Measurements from ENCODE around the gene PDK2.

PDK2 gene

DNA sequence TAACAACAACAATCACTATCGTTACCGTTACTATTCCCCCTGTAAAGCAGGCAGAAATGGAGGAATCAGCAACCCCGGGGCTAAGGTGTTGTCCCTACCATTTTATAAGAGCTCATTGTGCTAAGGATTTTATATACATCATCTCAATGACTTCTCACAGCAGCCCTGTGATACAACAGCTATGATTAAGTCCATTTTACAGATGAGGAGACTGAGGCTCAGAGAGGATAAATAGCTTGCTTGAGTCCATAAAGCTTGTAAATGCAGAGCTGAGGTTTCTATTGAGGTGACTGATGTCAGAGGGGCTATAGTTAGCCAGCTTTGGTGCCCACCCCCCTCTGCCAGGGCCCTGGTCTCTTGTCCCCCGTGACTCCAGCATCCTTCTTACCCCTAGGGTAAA is 16.7 kb upstream of the PDK2 start:
- no peak for DNase-seq (ENCODE audit: low read depth in 3 of 3, low spot score in 1 of 3)

DNA sequence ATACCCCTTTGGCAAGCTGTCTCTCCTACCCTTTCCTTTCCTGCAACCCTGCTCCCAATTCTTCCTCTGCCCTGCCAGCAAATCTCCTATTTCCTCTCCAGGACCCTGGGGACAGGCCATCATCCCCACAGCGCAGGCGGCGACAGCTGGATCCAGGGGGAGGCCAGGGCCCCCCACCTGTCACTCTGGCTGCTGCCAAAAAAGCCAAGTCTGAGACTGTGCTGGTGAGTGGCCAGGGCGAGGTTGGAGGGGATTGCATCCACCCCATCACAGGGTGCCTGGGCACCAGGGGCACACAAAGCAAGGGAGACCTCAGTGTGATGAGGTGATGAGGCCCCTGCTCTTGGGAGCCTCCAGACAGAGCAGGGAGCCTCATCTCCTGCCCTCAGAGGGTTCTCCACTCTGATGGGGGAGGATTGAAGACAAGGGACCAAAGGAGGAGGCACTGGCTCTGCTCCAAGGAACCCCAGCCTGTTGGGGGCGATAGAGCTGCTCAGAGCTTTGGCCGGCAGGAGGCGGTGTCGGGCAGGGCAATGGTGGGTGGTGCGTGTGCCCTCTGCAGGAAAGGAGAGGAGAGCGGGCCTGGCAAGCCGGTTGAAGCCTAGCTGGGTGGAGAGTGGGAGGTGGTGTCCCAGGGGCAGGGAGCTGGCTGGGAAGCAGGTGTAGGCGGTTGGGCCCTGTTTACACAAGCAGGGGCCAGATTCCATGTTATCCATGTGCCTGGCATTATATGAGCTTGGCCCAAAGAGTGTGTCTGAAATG is 15.6 kb upstream of the PDK2 start:
- no peak for DNase-seq (ENCODE audit: low read depth in 3 of 3, low spot score in 1 of 3)

DNA sequence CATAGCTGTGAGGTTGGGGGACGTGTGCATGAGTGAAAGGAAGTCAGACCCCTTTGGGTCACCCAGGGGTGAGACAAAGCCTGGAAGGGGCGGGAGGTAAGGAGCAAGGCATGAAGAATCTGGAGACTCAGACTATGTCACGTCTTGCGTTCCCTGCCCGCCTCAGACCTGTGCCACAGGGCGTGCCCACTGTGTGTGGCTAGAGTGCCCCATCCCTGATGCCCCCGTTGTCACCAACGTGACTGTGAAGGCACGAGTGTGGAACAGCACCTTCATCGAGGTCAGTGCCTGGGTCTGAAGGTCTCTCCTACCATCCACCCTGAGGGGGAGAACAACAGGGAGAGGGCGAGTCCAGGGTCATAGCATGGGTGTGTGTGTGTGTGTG is 15.1 kb upstream of the PDK2 start:
- no peak for DNase-seq (ENCODE audit: low read depth in 3 of 3, low spot score in 1 of 3)

DNA sequence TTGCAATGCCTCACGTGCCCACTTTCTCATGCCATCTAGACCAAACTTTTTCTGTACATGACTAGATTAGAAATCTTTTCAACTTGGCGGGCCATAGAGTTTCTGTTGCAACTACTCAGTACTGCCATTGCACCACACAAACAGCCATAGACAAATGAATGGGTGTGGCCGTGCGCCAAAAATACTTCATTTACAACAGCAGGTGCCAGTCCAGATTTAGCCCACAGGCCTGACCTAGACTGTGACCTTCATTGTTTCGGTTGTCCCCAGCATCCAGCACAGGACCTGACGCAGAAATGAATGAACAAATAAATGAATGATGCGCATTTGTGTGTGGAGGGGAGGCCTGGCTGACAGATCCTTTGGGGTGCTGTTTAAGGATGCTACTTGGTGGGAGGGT is 14.3 kb upstream of the PDK2 start:
- no peak for DNase-seq (ENCODE audit: low read depth in 3 of 3, low spot score in 1 of 3)

DNA sequence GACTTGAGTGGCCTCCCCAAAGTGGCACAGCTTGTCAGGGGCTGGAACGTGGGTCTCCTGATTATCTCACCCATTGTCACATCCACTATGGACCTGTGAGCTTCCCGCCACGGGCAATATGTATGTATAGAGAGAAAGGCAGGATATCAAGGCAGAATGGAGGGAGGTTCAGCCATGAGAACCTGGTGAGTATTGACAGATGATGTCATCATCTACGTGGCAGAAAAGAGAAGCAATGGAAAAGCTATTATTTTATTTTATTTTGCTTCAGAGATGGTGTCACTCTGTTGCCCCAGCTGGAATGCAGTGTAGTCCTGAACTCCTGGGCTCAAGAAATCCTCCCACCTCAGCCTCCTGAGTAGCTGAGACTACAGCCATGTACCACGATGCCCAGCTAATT is 13.4 kb upstream of the PDK2 start:
- DNase-seq (ENCODE audit: low read depth in 3 of 3, low spot score in 1 of 3) = no peak

DNA sequence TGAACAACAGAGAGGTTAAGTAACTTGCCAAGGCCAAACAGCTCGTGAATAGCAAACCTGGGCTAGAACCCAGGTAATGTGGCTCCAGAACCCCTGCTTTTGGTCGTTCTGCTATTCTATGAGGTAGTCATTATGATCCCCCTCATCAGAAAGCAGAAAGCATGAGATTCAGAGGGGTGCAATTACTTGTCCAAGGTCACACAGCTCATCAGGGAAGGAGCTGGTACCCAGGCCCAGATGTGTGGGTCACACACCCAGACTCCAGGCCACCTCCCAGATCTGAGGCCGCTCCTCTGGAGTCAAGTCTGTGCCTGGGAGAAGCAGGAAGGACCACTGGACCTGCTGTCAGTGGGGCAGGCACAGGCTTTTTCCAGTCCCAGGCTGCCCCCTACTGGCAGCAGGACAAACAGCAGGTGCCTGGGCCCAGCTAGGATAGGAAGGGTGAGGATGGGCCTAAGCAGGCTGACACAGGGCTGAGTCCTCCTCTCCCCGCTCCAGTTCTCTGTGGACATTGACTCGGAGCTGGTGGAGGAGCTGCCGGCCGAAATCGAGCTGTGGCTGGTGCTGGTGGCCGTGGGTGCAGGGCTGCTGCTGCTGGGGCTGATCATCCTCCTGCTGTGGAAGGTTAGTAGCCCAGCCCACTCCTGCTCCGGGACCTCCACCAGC is 7.8 kb upstream of the PDK2 start:
- DNase-seq (ENCODE audit: low read depth in 3 of 3, low spot score in 1 of 3) = peak; percentile 40 to 70 (median 58)

DNA sequence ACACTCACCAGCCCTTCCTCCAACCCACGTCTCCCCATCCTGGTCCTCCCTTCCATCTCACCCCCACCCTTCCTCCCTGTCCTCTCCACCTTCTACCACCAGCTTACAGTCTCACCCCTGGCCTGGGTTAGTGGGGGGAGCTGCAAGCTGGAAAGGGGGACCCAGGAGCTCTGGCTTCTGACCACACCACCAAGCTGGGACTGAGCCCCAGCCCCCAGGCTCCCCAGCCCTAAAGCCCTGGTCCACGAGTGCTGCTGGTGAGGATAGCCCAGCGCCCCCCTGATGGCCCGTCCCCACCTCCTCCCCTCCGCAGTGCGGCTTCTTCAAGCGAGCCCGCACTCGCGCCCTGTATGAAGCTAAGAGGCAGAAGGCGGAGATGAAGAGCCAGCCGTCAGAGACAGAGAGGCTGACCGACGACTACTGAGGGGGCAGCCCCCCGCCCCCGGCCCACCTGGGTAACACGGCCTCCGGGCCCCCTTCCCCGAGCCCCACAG is 7.2 kb upstream of the PDK2 start:
- DNase-seq (ENCODE audit: low read depth in 3 of 3, low spot score in 1 of 3) = no peak

DNA sequence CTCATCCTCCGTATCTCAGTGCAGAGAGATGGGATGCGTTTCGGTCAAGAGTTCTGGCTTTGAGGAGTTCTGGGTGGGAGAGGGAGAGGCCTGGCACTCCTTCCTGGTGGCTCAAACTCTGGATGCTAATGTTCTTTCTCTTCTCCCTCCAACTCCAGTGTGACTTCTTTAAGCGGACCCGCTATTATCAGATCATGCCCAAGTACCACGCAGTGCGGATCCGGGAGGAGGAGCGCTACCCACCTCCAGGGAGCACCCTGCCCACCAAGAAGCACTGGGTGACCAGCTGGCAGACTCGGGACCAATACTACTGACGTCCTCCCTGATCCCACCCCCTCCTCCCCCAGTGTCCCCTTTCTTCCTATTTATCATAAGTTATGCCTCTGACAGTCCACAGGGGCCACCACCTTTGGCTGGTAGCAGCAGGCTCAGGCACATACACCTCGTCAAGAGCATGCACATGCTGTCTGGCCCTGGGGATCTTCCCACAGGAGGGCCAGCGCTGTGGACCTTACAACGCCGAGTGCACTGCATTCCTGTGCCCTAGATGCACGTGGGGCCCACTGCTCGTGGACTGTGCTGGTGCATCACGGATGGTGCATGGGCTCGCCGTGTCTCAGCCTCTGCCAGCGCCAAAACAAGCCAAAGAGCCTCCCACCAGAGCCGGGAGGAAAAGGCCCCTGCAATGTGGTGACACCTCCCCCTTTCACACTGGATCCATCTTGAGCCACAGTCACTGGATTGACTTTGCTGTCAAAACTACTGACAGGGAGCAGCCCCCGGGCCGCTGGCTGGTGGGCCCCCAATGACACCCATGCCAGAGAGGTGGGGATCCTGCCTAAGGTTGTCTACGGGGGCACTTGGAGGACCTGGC is 6.0 kb upstream of the PDK2 start:
- no peak for DNase-seq (ENCODE audit: low read depth in 3 of 3, low spot score in 1 of 3)

DNA sequence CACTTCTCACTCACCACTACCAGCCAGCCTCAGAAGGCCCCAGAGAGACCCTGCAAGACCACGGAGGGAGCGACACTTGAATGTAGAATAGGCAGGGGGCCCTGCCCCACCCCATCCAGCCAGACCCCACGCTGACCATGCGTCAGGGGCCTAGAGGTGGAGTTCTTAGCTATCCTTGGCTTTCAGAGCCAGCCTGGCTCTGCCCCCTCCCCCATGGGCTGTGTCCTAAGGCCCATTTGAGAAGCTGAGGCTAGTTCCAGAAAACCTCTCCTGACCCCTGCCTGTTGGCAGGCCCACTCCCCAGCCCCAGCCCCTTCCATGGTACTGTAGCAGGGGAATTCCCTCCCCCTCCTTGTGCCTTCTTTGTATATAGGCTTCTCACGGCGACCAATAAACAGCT is 5.1 kb upstream of the PDK2 start:
- DNase-seq (ENCODE audit: low read depth in 3 of 3, low spot score in 1 of 3) = no peak

DNA sequence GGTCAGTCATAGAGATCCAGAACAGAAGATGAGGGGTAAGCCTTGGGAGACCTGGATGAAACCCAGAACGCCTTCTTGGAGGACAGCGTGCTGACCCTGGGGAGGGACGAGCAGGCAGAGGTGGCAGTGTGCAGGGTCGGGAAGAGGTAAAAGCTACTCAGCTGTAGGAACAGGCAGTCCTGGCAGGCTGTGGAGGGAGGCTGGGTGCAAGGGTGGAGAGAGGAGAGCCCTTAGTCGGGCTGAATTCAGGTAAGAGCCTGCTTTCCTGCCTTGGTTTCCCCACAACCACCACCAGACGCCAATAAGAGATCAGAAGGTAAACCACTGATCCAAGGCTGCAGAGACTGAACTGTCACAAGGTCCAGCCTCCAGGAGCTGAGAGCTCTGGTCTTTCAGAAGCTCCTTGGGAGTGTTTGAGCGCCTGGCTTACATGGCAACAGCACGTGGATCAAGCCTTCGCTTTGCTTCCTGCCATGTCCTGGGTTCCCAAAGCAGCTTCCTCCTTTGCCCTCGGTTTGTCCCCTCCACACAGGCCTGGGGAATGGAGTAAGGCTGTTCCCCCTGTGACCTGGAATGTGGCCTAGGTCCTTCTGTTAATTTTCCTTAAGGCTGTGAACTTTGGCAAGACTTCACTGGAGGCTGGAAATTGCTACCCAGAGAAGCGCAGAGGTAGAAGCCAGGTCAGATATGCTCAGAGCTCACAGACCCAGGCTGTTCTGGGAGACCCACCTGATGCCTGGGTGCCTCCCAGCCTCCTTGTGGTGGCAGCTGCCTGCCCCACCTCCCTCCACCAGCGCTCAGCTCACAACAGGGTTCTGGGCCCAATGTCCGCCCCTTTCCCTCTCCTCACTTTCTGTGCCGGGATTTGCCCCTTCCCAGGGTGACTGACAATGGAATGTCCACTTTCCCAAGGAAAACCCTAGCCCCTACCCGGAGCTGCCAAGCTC is 3.9 kb upstream of the PDK2 start:
- DNase-seq (ENCODE audit: low read depth in 3 of 3, low spot score in 1 of 3) = no peak

DNA sequence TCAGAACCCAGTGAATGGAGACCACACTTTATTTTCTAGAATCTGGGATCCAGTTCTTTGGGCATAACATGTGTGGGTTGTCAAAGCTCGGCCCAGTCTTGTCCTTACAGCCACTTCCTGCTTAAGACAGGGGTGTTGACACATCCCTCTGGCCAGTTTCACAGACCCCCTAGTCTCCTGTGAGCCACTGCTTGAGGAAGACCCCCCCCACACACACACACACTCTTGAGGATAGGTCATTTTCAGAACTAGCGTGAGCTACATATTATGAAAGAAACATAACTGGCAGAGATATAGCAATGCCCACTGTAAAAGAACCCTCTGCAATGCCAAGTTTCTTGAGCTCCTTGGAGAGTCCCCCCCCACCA is 3.2 kb upstream of the PDK2 start:
- no peak for DNase-seq (ENCODE audit: low read depth in 3 of 3, low spot score in 1 of 3)

DNA sequence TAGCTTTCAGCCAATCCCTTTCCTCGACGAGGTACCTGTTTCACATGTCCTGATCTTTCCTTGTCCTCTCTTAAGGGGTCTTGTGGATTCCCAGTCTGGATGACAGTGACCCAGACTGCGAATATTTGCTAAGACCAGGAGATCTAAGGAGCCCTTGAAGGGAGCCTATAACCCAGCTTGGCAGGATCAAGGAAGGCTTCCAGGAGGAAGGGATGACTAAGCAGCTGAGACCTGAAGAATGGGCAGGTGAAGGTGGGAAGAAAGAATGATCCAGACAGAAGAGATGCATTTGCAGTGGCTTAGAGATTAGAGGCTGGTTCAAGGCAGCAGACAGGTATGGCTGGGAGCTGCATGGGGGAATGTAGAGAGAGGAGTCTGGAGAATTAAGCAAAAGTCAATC is 1.9 kb upstream of the PDK2 start:
- DNase-seq (ENCODE audit: low read depth in 3 of 3, low spot score in 1 of 3) = no peak

DNA sequence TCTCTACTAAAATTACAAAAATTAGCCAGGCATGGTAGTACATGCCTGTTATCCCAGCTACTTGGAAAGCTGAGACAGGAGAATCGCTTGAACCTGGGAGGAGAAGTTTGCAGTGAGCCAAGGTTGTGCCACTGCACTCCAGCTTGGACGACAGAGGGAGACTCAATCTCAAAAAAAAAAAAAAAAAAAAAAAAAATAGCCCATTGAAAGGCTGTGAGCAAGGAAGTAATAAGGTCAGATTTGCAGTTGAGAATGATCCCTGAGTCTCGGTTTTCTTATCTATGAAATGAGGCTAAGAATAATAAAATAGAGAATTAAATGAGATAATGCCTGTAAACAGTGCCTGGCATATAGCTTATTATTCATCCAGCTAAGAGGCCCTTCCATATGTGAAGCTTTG is 1.3 kb upstream of the PDK2 start:
- DNase-seq (ENCODE audit: low read depth in 3 of 3, low spot score in 1 of 3) = no peak

DNA sequence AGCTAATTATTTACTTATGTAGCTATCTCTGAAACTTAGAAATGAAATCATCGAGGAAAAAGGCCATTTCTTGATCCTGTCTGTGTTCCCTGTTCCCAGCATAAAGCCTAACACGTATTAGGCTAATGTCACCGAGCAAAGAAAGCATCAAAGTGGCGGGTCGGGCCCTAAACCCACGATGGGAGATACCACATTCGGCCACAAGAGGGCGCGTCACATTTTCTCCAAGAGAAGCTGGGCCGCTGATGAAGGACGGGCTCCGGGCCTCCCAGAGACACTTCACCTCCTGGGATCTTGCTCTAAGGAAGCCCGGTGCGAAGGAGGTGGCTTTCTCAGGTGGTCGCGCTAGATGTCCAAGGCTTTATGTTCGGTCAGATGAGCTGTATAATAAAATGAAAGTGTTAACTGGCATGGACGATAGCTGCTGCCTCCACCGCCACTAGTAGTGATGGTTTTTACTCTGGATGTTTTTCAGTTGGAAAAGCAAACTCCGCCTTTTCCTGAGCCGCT is 853 bp upstream of the PDK2 start:
- DNase-seq (ENCODE audit: low read depth in 3 of 3, low spot score in 1 of 3) = peak; percentile 63 to 93 (median 74)

DNA sequence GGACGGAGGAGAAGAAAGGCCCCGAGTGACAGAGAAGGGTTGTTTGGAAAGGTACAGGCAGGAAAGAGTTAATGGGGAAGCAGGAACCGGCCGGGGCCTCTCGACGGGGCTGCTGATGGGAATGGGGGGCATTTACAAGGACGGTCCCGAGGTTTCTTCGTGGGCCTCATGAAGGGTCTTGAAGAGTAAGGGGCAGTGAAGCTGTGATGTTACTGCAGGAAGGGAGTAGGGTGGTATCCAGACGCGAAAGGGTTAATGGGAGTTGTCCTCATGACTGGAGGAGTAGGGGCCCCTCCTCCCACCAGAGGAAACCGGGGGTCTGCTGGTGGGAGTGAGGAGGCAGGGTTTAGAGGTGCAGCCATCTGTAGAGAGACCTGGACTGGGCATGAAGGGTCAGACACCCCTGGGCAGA is 481 bp downstream of the PDK2 start:
- no peak for DNase-seq (ENCODE audit: low read depth in 3 of 3, low spot score in 1 of 3)

DNA sequence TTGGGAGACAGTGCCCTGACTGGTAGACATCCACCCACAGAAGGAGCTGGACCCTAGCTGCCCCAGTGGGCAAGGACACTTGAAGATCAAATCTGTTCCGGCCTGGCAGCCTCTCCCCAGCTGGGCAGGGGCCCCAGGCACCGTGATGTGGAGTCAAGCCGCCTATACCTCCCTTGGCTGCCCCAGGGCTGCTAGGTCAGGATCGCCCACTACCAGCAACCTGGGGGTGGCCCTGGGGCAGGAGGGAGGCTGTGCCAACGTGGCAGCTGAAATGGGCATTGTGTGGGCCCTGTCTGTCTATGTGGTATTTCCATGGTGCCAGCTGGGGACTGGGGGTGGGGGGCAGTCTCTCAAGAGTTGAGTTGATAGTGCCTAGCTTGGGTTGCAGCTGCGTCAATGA is 941 bp downstream of the PDK2 start:
- DNase-seq (ENCODE audit: low read depth in 3 of 3, low spot score in 1 of 3) = no peak

DNA sequence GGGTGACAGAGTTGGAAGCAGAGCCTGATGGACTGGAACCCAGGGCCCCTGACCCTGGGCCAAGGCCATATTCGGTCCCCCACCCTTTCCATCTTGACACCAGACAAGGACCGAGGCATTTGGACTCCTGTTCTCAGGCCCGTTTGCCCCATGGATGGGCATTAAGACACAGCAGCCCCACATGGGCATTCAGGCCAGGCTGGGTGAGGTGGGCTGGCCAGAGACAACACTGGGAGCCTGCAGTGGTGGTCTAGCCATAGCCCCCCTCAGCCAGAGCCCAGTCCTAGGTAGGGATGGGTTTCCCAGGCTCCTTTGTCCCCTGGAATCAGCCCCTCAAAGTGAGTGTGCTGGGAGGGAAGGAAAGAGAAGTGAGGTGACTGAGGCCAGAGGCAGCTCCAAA is 1.6 kb downstream of the PDK2 start:
- DNase-seq (ENCODE audit: low read depth in 3 of 3, low spot score in 1 of 3) = no peak

DNA sequence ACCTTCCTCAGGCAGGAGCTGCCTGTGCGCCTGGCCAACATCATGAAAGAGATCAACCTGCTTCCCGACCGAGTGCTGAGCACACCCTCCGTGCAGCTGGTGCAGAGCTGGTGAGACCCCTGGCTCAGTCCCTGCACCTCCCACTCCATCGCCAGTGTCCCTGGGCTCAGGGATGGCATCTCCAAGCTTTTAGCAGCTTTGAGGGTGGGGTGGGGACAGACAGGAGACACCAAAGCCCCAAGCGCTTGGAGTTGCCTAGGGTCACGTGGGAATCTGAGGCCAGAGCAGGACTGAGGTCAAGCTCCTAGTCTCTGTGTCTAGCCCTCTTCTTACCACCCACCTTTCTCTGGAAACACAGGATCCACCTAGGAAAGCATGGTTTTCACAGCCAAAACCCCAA is 2.3 kb downstream of the PDK2 start:
- no peak for DNase-seq (ENCODE audit: low read depth in 3 of 3, low spot score in 1 of 3)

DNA sequence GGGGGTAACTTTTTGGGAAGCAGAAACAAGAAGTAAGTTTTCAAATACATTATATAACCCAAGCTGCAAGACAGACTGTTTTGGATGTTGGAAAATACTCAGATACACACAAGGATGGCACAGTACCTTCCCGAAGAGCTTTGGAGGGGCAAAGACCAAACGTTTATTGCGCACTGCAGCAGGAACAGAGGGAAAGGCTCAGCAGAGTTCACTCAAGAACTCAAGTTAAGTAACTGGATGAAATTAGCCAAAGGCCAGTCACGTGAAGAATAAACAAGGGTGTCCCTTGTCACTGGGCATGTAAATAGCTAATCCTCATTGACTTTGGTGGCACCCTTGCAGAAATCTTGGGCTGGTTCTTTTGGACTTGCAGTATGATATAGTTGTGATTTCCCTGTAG is 2.8 kb downstream of the PDK2 start:
- no peak for DNase-seq (ENCODE audit: low read depth in 3 of 3, low spot score in 1 of 3)

DNA sequence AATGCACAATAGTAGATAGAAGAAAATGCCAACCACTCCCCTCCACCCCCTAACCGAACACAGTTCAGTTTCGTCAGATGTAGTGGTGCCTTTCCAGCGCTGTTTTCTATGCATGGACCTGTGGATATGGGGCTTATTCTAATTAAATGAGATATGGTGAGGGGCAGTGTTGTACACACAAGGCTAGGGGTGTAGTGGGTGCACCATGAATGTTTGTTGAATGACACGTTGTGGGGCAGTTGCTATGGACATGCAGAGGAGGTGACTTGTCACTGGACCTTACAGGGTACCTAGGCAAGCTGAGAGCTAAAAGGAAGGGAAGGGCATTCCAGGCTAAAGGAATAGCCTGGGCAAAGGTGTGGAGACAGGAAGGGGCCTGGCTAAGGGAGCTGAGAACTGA is 3.4 kb downstream of the PDK2 start:
- DNase-seq (ENCODE audit: low read depth in 3 of 3, low spot score in 1 of 3) = no peak

DNA sequence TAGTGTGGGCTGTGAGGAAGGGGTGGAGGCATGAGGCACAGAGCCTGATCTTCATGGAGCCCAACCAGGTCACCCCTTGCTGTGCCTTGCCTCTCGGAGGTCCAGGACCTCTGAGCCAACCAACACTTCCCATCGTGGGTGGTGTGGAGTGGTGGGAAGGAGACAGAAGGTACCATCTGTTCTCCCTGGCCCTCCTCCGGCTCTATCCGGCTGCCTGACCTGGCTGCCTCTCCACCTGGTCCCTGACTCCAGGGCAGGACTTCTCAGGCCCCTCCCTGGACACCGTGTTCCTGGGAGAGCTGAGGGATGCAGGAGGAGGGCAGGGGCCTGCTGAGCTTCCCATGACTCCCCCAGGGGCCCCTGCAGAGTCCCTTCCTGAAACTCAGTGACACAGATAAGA is 3.9 kb downstream of the PDK2 start:
- DNase-seq (ENCODE audit: low read depth in 3 of 3, low spot score in 1 of 3) = no peak

All from stimulated activated CD4-positive, alpha-beta T cell treated with anti-CD3 and anti-CD28 coated beads, TNF-alpha, amount 100 ng/mL, for 1 hour (primary cell).